Left forelimb (tissue), 1 donor: ENCODE data around the gene NFYC.

Source experiments
- DNase-seq: peaks from one replicate; pipeline ENCODE4 v3.0.0-alpha.2; 2018; ENCODE audit warnings: low spot score

Gene NFYC

DNA sequence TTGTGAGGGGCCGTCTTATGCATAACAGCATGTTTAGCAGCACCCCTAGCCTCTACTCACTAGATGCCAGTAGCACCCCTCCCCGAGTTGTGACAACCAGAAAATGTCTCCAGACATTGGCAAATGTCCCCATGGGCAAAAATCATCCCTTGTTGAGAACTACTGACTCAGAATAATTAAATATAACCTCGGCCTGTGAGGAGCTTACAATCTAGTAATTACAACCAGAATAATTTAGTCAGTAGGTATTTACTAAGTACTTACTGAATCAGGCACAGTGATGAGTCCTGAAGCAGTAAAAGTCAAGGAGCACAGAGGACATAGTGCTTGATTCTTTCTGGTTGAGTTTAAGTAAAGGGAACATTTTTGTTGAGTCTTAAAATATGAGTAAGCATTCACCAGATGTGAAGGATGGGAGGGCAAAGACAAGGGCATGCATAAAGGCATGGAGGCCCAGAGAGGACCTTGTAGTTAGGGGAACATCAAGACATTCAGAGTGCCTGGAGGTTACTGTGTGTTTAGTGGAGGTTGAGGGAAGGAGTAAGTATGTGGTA lies 48.0 kb downstream of the NFYC start:
- DNase-seq: no peak

DNA sequence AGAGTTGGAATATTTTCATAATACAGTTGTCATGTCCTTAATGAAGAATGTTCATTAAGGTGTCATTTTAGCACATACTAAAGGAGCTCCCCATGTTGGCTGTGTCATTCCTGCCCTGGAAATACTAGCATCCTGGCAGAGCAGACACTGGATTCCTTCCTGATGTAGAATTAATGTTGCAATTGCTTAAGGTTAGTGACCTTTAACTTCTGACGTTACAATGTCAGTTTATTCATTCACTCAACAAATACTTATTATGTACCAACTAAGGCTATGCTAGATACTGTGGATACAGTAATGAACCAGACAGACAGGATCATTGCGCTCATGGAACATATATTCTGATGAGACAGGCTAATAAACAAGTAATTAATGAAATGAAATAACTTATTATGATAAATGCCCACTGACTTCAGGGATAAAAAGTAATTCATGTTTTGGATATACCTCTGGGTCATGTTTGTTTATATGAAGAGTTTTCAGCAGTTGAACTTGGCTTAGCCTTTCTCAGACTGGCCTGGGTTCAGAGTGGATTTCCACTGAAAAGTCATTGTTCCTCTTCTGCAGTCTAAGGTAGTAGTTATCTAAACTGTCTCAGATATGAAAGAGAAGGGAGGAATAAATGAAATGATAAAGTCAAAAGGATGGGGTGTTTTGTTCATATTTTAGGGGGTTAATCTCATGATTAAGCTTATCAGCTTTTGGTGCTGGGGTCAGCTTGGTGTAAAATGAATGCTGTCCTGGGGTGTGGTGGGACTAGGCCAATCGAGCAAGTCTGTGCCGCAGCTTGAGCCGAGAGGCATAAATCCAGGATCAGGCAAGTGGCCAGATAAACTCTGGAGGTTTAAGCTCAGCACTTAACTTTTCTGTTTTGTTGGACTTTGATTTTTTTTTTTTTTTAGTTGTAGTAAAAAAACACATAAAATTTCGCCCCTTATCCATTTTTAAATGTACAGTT lies 48.8 kb downstream of the NFYC start:
- no peak for DNase-seq

GRCh38 chr1:40740997-40741736 lies 49.7 kb downstream of the NFYC start:
- no peak for DNase-seq

DNA sequence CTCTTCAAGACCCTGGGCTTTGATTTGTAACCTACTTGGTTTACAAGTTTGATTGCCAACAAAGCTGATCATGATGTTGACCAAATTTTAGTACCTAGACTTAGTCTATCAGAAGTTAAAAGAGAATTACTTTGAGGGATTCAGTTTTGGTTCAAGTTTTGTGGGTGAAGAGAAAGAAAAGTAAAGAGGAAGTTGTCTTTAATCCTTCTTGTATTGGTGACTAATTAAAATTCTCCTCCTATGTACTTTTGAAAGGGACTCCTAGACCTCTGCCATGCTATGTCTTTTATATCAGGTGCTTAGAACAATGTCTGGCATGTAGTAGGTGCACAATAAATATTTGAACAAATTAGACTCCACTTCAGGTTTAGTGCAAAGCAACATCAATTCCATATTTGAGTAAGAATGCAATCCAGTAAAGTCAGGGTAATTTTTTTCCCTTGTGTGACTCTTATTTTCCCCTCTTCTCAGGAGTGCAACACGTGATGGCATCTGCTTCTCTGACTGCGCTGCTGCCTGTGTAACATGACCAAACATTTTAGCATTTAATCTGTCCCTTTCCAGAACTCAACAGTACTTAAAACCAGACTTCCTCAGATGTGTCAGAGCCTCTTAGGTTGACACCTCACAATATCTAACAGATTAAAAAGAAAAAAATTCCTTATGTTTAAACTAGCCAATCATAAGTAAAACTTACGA lies 51.0 kb downstream of the NFYC start:
- no peak for DNase-seq

- DNase-seq: no peak
These were observed 51.9 kb downstream of the NFYC start for GRCh38 chr1:40743452-40743851.

DNA sequence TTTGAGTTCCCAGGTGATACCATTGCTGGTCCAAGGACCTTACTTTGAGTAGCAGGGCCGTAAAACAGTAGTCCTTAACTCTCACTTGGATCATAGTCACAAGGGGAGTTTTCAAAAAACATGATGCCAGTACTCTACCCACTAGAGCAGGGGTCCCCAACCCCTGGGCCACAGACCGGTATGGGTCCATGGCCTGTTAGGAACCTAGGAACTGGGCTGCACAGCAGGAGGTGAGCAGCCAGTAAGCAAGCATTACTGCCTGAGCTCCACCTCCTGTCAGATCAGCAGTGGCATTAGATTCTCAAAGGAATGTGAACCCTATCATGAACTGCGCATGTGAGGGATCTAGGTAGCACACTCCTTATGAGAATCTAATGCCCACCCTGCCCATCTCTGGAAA lies 52.4 kb downstream of the NFYC start:
- DNase-seq: no peak

DNA sequence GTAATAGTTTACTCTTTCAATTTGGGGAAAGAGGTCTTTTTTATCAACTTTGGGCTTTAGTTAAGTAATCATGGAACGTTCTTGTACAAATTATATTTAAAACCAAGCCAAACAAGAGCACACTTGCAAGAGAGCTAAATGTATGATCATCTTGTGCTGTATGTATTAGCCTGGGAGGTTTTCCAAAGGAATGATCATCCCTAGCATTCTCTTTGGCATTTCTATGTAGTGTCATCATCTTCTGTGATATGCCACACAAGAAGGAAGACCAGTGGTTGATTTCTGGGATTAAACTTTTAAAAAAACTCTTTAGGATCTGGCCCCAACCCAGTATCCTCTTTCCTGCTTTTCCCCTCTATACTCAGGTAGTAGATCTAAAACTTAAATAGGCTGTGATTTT lies 53.7 kb downstream of the NFYC start:
- DNase-seq: no peak

DNA sequence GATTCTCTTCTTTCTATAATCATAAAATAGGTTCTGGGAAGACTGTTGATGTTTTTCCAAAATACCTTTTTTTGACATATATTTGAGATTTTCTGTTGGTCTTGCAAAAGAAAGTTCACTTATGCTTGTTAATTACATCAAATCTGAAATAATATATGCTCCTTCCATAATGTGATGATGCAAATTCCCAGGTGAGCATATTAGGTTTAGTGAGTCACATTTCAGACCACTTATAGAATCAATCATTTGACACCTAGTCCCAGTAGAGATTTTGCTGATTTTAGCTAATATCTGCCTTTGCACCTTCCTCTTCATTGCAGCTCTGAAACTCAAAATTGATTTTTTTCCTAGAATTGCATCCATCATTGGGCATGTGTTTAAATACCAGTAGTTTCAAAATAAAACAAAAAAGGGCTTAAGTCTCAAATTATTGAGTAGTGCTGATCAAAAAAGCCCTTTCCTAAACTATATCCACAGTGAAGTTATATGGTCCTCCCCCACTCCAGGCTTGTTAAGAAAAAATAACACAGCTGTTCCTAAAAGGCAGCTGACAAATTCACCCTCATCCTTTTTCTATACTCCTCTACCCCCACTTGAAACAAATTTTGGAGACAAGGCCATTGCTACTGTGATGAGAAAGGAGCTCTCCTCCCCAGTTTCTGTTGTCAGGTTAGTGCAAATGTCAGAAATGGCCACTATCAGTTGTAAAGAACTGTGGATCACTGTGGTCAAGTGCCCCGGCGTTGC lies 55.0 kb downstream of the NFYC start:
- DNase-seq: no peak

DNA sequence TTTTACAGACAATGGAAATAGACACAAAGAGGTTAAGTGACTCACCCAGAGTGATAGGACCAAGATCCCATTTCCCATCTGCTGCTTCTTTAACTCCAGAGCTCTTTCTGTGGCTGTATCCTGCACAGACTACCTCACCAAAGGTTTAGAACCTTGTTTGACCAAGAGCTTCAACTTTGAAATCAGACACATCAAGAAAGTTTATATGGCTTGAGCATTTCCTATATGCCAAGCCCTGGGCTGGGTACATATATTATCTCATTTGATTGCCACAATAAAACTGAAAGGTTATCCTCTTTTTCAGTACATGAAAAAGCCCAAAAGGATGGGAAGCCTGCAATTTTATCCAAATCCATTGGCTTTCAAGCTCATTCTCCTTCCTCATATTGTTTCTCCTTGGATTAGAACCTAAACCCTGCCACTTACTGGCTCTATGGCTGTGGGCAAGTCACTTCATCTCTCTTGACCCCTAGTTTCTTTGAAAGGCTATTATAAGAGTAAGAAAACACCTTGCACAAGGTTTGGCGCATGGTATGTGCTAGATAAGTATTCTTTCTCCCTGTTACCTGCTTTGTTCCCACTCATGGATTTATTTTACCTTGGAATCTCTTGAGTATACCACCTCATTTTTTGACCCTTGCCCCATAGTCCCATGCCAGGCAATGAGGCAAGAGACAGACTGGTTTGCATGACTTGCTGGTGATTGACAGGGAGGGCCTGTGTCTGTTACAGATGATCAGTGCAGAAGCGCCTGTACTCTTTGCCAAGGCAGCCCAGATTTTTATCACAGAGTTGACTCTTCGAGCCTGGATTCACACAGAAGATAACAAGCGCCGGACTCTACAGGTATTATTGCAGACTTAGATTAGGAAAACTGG lies 57.6 kb downstream of the NFYC start:
- no peak for DNase-seq

DNA sequence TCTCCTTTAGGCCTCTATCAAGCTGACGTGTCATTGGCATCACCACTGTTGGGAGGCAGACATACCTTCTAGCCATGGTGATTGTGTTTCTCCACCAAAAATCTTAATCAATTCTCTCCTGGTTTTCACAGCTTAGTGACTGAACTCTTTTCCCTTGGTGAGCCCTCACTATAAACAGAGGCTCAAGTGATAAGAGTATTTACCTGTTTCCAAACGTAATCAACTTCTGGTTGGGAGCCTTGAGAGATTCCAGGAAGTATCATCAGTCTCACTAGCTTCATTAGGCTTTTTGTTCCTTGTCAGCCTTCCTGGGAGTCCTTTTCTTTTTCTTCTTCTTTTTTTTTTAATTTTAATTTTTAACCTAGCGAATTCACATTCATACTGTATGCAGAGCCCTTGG lies 58.3 kb downstream of the NFYC start:
- DNase-seq: no peak

GRCh38 chr1:40750451-40750908 lies 59.0 kb downstream of the NFYC start:
- no peak for DNase-seq

- DNase-seq: no peak
These were observed 60.3 kb downstream of the NFYC start for GRCh38 chr1:40751802-40752201.

DNA sequence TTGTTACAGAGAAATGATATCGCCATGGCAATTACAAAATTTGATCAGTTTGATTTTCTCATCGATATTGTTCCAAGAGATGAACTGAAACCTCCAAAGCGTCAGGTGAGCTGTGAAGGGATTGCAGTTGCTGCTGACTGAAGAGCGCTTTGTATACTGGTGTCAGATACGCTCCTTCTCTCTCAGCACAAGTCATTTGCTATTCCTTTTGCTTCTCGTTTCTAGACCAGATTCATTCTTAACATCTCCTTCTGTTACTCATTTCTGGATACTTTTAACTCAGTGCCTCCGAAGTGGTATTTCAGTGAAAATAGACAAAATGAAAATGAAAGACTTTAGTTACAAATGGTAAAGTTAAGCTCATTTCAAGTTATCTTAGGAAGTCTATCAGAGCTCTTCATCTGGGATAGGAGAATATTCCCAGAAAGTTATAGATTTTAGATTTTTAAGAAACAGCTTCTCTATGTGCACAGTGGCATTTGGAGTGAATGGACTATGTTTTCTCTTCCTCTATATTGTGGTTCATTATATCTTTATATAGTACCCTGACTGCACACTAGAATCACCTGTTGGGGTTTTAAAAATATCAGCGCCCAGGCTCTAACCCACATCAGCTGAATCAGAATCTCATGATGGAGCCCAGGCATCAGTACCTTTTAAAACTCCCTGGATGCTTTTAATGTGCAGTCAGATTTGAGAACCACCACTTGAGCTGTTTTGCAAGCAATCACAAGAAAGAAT lies 61.8 kb downstream of the NFYC start:
- DNase-seq: no peak

GRCh38 chr1:40754201-40754600 lies 62.7 kb downstream of the NFYC start:
- DNase-seq: no peak

DNA sequence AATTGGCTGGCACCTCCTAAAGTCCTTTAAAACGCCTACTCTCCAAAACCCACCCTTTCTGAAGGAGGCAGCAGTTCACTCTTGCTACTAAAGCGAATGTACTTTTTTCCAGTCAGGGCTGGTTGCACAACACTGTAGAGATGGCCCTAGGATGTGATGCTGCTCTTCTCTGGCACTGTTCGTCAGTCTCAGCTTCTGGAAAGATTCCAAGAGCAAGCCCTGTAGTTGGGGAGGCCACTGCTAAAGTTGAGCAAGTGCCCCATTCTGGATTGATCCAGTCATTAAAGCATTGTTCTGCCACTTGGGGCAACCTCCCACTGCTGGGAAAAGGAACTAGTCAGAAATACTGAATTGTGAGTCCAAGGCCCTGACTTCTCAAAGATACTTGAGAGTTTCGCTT lies 63.6 kb downstream of the NFYC start:
- DNase-seq: no peak

- DNase-seq: no peak
These were observed 65.0 kb downstream of the NFYC start for GRCh38 chr1:40756523-40756922.

- DNase-seq: no peak
These were observed 65.6 kb downstream of the NFYC start for GRCh38 chr1:40757084-40757483.

DNA sequence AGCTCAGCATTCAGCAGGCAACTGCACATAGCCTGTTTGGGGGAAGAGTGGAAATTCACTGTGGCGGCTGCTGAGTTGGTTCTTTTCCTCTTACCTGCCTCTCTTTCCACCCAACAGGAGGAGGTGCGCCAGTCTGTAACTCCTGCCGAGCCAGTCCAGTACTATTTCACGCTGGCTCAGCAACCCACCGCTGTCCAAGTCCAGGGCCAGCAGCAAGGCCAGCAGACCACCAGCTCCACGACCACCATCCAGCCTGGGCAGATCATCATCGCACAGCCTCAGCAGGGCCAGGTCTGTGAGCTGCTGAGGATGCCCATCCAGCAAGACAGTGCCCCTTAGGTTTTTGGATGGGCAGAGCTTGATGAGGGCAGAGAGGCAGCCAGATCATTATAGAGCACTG lies 66.5 kb downstream of the NFYC start:
- no peak for DNase-seq

GRCh38 chr1:40758578-40759343 lies 67.3 kb downstream of the NFYC start:
- DNase-seq: no peak
